SK-N-SH (cell line): Measurements from ENCODE around the gene IWS1. TPM values are rescaled to one million over a fixed set of nuclear protein-coding genes. Genes with fewer than 3 reads are reported as not detected.

Experiments used
- CTCF ChIA-PET: fragments of 300-600, 350-600 bp; formaldehyde crosslinking; extraction: SDS; loops from one replicate; lab custom pipeline; 2021; lab: Yijun Ruan, JAX
- POLR2A ChIA-PET: fragments of 350-600 bp; sonication (Branson Sonifier 250); formaldehyde crosslinking; extraction: SDS; loops from one replicate; lab custom pipeline; 2020; ENCODE audit warnings: antibody characterized with exemption, inconsistent platforms; lab: Yijun Ruan, JAX
- DNase-seq: peaks from one replicate; pipeline ENCODE4 v3.0.0; 2012
- H2AFZ ChIP-seq: fragments of 200-600 bp; sonication (generic); 2 replicates; pipeline ENCODE4 v1.8.1; 2016; ENCODE audit warnings: antibody characterized with exemption, mild to moderate bottlenecking, low read depth
- H3F3A ChIP-seq: fragments of 200-600 bp; sonication (generic); replicated peaks from 2 replicates; pipeline ENCODE3; 2016; ENCODE audit warnings: antibody characterized with exemption, mild to moderate bottlenecking; ENCODE audit not compliant: insufficient read depth
- H3K27ac ChIP-seq, 2 experiments: fragments of 200-500 bp in 1 of 2; fragments of 200-600 bp in 1 of 2; sonication (Bioruptor generic) in 1 of 2; sonication (generic), shearing (Covaris generic) in 1 of 2; 2 replicates each; pipeline versions ENCODE4 v1.5.1 to v1.6.1; 2014 to 2016; ENCODE audit warnings: low read depth in 2 of 2, inconsistent platforms in 1 of 2, low read length in 1 of 2, mild to moderate bottlenecking in 1 of 2, mixed read lengths in 1 of 2
- H3K27me3 ChIP-seq: fragments of 200-600 bp; sonication (generic), shearing (Covaris generic); 2 replicates; pipeline ENCODE4 v1.6.1; 2016; ENCODE audit warnings: mixed run types; ENCODE audit not compliant: insufficient read depth
- H3K36me3 ChIP-seq, 2 experiments: fragments of 200-500 bp in 1 of 2; fragments of 200-600 bp in 1 of 2; sonication (Bioruptor generic) in 1 of 2; sonication (generic) in 1 of 2; replicated peaks in 1 of 2; 2 replicates each; pipeline versions ENCODE3 to v1.5.1; 2014 to 2016; ENCODE audit warnings: low read length in 1 of 2, mild to moderate bottlenecking in 1 of 2; ENCODE audit not compliant: insufficient read depth in 2 of 2, control insufficient read depth in 1 of 2
- H3K4me1 ChIP-seq, 2 experiments: fragments of 200-500 bp in 1 of 2; fragments of 200-600 bp in 1 of 2; sonication (Bioruptor generic) in 1 of 2; sonication (generic), shearing (Covaris generic) in 1 of 2; 2 replicates each; pipeline versions ENCODE4 v1.5.1 to v1.6.1; 2014 to 2016; ENCODE audit warnings: low read depth in 1 of 2, low read length in 1 of 2, mixed run types in 1 of 2; ENCODE audit not compliant: insufficient read depth in 2 of 2, control insufficient read depth in 1 of 2
- H3K4me2 ChIP-seq: fragments of 200-600 bp; sonication (generic), shearing (Covaris generic); 2 replicates; pipeline ENCODE4 v1.6.1; 2017; ENCODE audit warnings: mixed run types
- H3K4me3 ChIP-seq, 2 experiments: fragments of 200-500 bp in 1 of 2; fragments of 200-600 bp in 1 of 2; sonication (Bioruptor generic) in 1 of 2; sonication (generic), shearing (Covaris generic) in 1 of 2; 2 replicates each; pipeline versions ENCODE4 v1.5.1 to v1.8.1; 2014 to 2016; ENCODE audit warnings: low read depth in 2 of 2, inconsistent platforms in 1 of 2, low read length in 1 of 2, mild to moderate bottlenecking in 1 of 2, mixed read lengths in 1 of 2, moderate library complexity in 1 of 2
- H3K79me2 ChIP-seq: fragments of 200-600 bp; sonication (generic); 2 replicates; pipeline ENCODE4 v1.8.1; 2017; ENCODE audit warnings: mild to moderate bottlenecking; ENCODE audit not compliant: insufficient read depth
- H3K9ac ChIP-seq: fragments of 200-600 bp; sonication (generic); 2 replicates; pipeline ENCODE4 v1.6.1; 2017; ENCODE audit warnings: mixed run types
- H3K9me2 ChIP-seq: fragments of 200-600 bp; sonication (generic); 2 replicates; pipeline ENCODE4 v1.6.1; 2017; ENCODE audit warnings: mixed run types
- H3K9me3 ChIP-seq: fragments of 200-600 bp; sonication (generic); 2 replicates; pipeline ENCODE4 v1.6.1; 2017; ENCODE audit warnings: mixed run types, mild to moderate bottlenecking, moderate library complexity
- H4K20me1 ChIP-seq: fragments of 200-600 bp; sonication (generic); 2 replicates; pipeline ENCODE4 v1.6.1; 2017; ENCODE audit warnings: mild to moderate bottlenecking, mixed run types; ENCODE audit not compliant: insufficient read depth
- CHD2 ChIP-seq: fragments of 150-350 bp; IDR thresholded peaks from 2 replicates; pipeline ENCODE4 v1.6.1; 2018; ENCODE audit warnings: low read length; ENCODE audit not compliant: partially characterized antibody
- EP300 ChIP-seq, 2 experiments: IDR thresholded peaks; 2 replicates each; pipeline versions ENCODE4 v1.4.0 to v1.6.1; 2012; ENCODE audit warnings: borderline replicate concordance in 1 of 2, low read depth in 1 of 2, low read length in 1 of 2
- EZH2phosphoT487 ChIP-seq: fragments of 200-600 bp; sonication (generic); IDR thresholded peaks from 2 replicates; pipeline ENCODE4 v1.6.1; 2017; ENCODE audit warnings: low read depth, mixed run types, mild to moderate bottlenecking, antibody characterized with exemption, moderate library complexity, borderline replicate concordance
- FOSL2 ChIP-seq: IDR thresholded peaks from 2 replicates; pipeline ENCODE4 v1.4.0; 2012; ENCODE audit warnings: low read depth, mild to moderate bottlenecking, moderate library complexity, borderline replicate concordance
- GABPA ChIP-seq: IDR thresholded peaks from 2 replicates; pipeline ENCODE4 v1.4.0; 2012; ENCODE audit warnings: low read depth, mild to moderate bottlenecking
- GATA2 ChIP-seq: sonication (generic); formaldehyde crosslinking; IDR thresholded peaks from 2 replicates; pipeline ENCODE4 v1.5.0; 2020; ENCODE audit warnings: mild to moderate bottlenecking, missing genetic modification reagents
- IRF3 ChIP-seq: fragments of 150-350 bp; IDR thresholded peaks from 2 replicates; pipeline ENCODE4 v1.6.1; 2016; ENCODE audit warnings: mild to moderate bottlenecking, low read depth, low read length
- MEF2A ChIP-seq: IDR thresholded peaks from 2 replicates; pipeline ENCODE4 v1.4.0; 2012; ENCODE audit warnings: low read depth, borderline replicate concordance
- MXI1 ChIP-seq: IDR thresholded peaks from 2 replicates; pipeline ENCODE4 v1.6.1; 2012; ENCODE audit warnings: mild to moderate bottlenecking, low read depth, low read length, improper control_type of control experiment
- NRF1 ChIP-seq: IDR thresholded peaks from 2 replicates; pipeline ENCODE4 v1.6.1; 2012; ENCODE audit warnings: low read depth, mild to moderate bottlenecking, low read length
- POLR2AphosphoS5 ChIP-seq: IDR thresholded peaks from 2 replicates; pipeline ENCODE4 v1.6.1; 2012; ENCODE audit warnings: low read depth, low read length
- RCOR1 ChIP-seq: fragments of 150-350 bp; IDR thresholded peaks from 2 replicates; pipeline ENCODE4 v1.6.1; 2017; ENCODE audit warnings: antibody characterized with exemption, low read length
- REST ChIP-seq: IDR thresholded peaks from 2 replicates; pipeline ENCODE4 v1.6.1; 2012; ENCODE audit warnings: mild to moderate bottlenecking, low read depth, low read length, moderate library complexity
- RXRA ChIP-seq: IDR thresholded peaks from 2 replicates; pipeline ENCODE4 v1.4.0; 2012; ENCODE audit warnings: low read depth, mild to moderate bottlenecking, borderline replicate concordance
- SMC3 ChIP-seq: IDR thresholded peaks from 2 replicates; pipeline ENCODE4 v1.6.1; 2012; ENCODE audit warnings: low read depth, low read length, improper control_type of control experiment
- TAF1 ChIP-seq: IDR thresholded peaks from 2 replicates; pipeline ENCODE4 v1.6.1; 2012; ENCODE audit warnings: low read depth, mild to moderate bottlenecking, low read length, moderate library complexity, borderline replicate concordance
- TEAD4 ChIP-seq: IDR thresholded peaks from 2 replicates; pipeline ENCODE4 v1.4.0; 2012; ENCODE audit warnings: mild to moderate bottlenecking, borderline replicate concordance; ENCODE audit not compliant: insufficient read depth
- USF1 ChIP-seq: IDR thresholded peaks from 2 replicates; pipeline ENCODE4 v1.4.0; 2012; ENCODE audit warnings: low read depth, borderline replicate concordance
- YY1 ChIP-seq: IDR thresholded peaks from 2 replicates; pipeline ENCODE4 v1.4.0; 2012; ENCODE audit warnings: low read depth, mild to moderate bottlenecking
- WGBS: methylation state at CpG from one replicate; pipeline ENCODE4 v1.1.6; 2017; ENCODE audit warnings: low lambda C conversion rate; 5-methylcytosine and 5-hydroxymethylcytosine counted together
- polyA plus RNA-seq, 3 experiments: library from polyadenylated mRNA; depleted of rRNA; stranded (reverse); fragments of >200 nt; gene quantifications; 2 replicates each; pipeline ENCODE4 v1.2.3, GENCODE V29; 2012
- TF ChIP-seq, protein P1 (sequence below): IDR thresholded peaks from 2 replicates; pipeline ENCODE4; 2012
- TF ChIP-seq, protein P2 (sequence below): fragments of 200-600 bp; sonication (generic); IDR thresholded peaks from 2 replicates; pipeline ENCODE4 v1.6.1; 2017; ENCODE audit warnings: antibody characterized with exemption, mild to moderate bottlenecking, moderate library complexity
- TF ChIP-seq, protein P3 (sequence below): IDR thresholded peaks from 2 replicates; pipeline ENCODE4 v1.4.0; 2012; ENCODE audit warnings: low read depth

IWS1 gene
- polyA plus RNA-seq (2012; rRNA removed) = 24.6 and 30.0 TPM in 2 replicates
- 30.0 and 35.8 TPM in 2 replicates for polyA plus RNA-seq (2012; cell fraction: cytosol; rRNA removed)
- 19.8 and 27.7 TPM in 2 replicates for polyA plus RNA-seq (2012; cell fraction: nucleus; rRNA removed)

GRCh38 chr2:127526132-127527000 lies at the start of gene IWS1:
IWS1 (minus strand) TSS chr2:127526489; CDS start chr2:127526208, 281 bp downstream.
- Histone ChIP-seq H3K36me3 (peaks cover 18 to 28% of the 10 kb centered on the region in 2 experiments), H3K27ac (peak within 1 kb of the TSS; percentile 94 to 96), H3K4me1 (peaks cover 0 to 10% of the 10 kb centered on the region in 2 experiments; a peak in 2 of 4 replicates), H3F3A (no peaks in the 10 kb centered on the region), H3K4me2 (peak within 1 kb of the TSS; percentile 81), H2AFZ (peak within 1 kb of the TSS; percentile 98), H3K9me3 (no peaks in the 10 kb centered on the region), H3K27me3 (no peaks in the 10 kb centered on the region), H3K9ac (peak within 1 kb of the TSS; percentile 98), H3K79me2 (peaks cover 48% of the 10 kb centered on the region), H3K4me3 (peak within 1 kb of the TSS; percentile 76 to 94), H4K20me1 (peaks cover 4% of the 10 kb centered on the region; the same call in 1 of the 2 replicates), H3K9me2 (no peaks in the 10 kb centered on the region)
- ChIA-PET POLR2A (interaction anchor here (0.6 to 1.9 kb wide), 6 partner anchors 12 to 175 kb away, joined by 3 to 7 read pairs (median 4); partner anchors contain the start of gene SFT2D3), CTCF (interaction anchor here (0.8 to 1.6 kb wide), 7 partner anchors 8 to 202 kb away, joined by 3 to 10 read pairs (median 3); partner anchors contain the start of gene LIMS2)
- peak; percentile 94 for DNase-seq
- WGBS = under 1% methylated on average over 27 of the region's 70 CpGs
- TF ChIP-seq, protein P1, sequence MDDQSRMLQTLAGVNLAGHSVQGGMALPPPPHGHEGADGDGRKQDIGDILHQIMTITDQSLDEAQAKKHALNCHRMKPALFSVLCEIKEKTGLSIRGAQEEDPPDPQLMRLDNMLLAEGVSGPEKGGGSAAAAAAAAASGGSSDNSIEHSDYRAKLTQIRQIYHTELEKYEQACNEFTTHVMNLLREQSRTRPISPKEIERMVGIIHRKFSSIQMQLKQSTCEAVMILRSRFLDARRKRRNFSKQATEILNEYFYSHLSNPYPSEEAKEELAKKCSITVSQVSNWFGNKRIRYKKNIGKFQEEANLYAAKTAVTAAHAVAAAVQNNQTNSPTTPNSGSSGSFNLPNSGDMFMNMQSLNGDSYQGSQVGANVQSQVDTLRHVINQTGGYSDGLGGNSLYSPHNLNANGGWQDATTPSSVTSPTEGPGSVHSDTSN = no peak
- TF ChIP-seq IRF3 (no peak), POLR2AphosphoS5 (peak; percentile 84), MXI1 (peak; percentile 77), MEF2A (no peak), USF1 (0 out of 2 replicates have a peak, but pooled peaks have one; percentile 20), GATA2 (CRISPR knock-in tag) (no peak), RCOR1 (no peak), TEAD4 (no peak), REST (no peak), RXRA (no peak), NRF1 (peak; percentile 87), CHD2 (no peak), YY1 (peak; percentile 98), FOSL2 (no peak), TAF1 (peak; percentile 73), GABPA (peak; percentile 59; the same call in 1 of the 2 replicates), SMC3 (no peak), EZH2phosphoT487 (no peak), EP300 (IDR thresholded peaks at IDR 0.05; ENCODE audit: borderline replicate concordance in 1 of 2, low read depth in 1 of 2, low read length in 1 of 2) (no peak)
- TF ChIP-seq, protein P2, sequence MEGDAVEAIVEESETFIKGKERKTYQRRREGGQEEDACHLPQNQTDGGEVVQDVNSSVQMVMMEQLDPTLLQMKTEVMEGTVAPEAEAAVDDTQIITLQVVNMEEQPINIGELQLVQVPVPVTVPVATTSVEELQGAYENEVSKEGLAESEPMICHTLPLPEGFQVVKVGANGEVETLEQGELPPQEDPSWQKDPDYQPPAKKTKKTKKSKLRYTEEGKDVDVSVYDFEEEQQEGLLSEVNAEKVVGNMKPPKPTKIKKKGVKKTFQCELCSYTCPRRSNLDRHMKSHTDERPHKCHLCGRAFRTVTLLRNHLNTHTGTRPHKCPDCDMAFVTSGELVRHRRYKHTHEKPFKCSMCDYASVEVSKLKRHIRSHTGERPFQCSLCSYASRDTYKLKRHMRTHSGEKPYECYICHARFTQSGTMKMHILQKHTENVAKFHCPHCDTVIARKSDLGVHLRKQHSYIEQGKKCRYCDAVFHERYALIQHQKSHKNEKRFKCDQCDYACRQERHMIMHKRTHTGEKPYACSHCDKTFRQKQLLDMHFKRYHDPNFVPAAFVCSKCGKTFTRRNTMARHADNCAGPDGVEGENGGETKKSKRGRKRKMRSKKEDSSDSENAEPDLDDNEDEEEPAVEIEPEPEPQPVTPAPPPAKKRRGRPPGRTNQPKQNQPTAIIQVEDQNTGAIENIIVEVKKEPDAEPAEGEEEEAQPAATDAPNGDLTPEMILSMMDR = peak; percentile 26; the same call in 1 of the 2 replicates
- TF ChIP-seq, protein P3, sequence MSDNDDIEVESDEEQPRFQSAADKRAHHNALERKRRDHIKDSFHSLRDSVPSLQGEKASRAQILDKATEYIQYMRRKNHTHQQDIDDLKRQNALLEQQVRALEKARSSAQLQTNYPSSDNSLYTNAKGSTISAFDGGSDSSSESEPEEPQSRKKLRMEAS = peak; percentile 48
